KMS-11 (cell line): ENCODE results near the gene NCR3LG1.
"Not testable (repeated sequence)": the region's sequence is repeated elsewhere in the genome, so short reads cannot be mapped to it uniquely, and the experiment has no call there.

Experiments used
- H2AFZ ChIP-seq: fragments of 200-600 bp; sonication (generic); 2 replicates; pipeline ENCODE4 v1.6.1; 2016; ENCODE audit warnings: antibody characterized with exemption, mixed run types, low read depth
- H3K27ac ChIP-seq: fragments of 200-600 bp; sonication (generic); 2 replicates; pipeline ENCODE4 v1.6.1; 2016; ENCODE audit warnings: mild to moderate bottlenecking, mixed run types
- H3K27me3 ChIP-seq: fragments of 200-600 bp; sonication (generic); 2 replicates; pipeline ENCODE4 v1.6.1; 2017; ENCODE audit warnings: mild to moderate bottlenecking, low read depth, mixed run types, moderate library complexity; ENCODE audit not compliant: insufficient read depth
- H3K36me3 ChIP-seq: fragments of 200-600 bp; sonication (generic); 2 replicates; pipeline ENCODE4 v1.6.1; 2017; ENCODE audit warnings: mild to moderate bottlenecking, mixed run types; ENCODE audit not compliant: insufficient read depth
- H3K4me1 ChIP-seq: fragments of 200-600 bp; sonication (generic); 2 replicates; pipeline ENCODE4 v1.6.1; 2016; ENCODE audit warnings: mild to moderate bottlenecking, low read depth, mixed run types; ENCODE audit not compliant: poor library complexity, severe bottlenecking
- H3K4me2 ChIP-seq: fragments of 200-600 bp; sonication (generic); 2 replicates; pipeline ENCODE4 v1.7.0; 2016; ENCODE audit warnings: mild to moderate bottlenecking, mixed run types
- H3K4me3 ChIP-seq: fragments of 200-600 bp; sonication (generic); IDR thresholded peaks from 2 replicates; pipeline ENCODE4 v1.6.1; 2017; ENCODE audit warnings: low read depth, low read length, mixed read lengths; ENCODE audit not compliant: insufficient read depth
- H3K79me2 ChIP-seq: fragments of 200-600 bp; sonication (generic); 2 replicates; pipeline ENCODE4 v1.6.1; 2016; ENCODE audit warnings: low read depth, mixed run types; ENCODE audit not compliant: insufficient read depth
- H3K9ac ChIP-seq: fragments of 200-600 bp; sonication (generic); 2 replicates; pipeline ENCODE4 v1.6.1; 2016; ENCODE audit warnings: mild to moderate bottlenecking, mixed run types
- H4K20me1 ChIP-seq: fragments of 200-600 bp; sonication (generic); 2 replicates; pipeline ENCODE4 v1.6.1; 2016; ENCODE audit warnings: mild to moderate bottlenecking, mixed run types; ENCODE audit not compliant: insufficient read depth
- CTCF ChIP-seq: fragments of 200-600 bp; sonication (generic); conservative IDR thresholded peaks from 2 replicates; pipeline ENCODE4 v1.6.1; 2017; ENCODE audit warnings: low read depth, mild to moderate bottlenecking, antibody characterized with exemption, low read length, moderate library complexity, mixed read lengths

The NCR3LG1 gene

GRCh38 chr11:17421781-17422180 is 70.2 kb downstream of the NCR3LG1 start:
- TF ChIP-seq CTCF: no peak
- Histone ChIP-seq H4K20me1 (no peaks in the 10 kb centered on the region), H3K4me1 (no peaks in the 10 kb centered on the region), H3K36me3 (no peaks in the 10 kb centered on the region), H3K79me2 (no peaks in the 10 kb centered on the region), H3K4me3 (no peak overlapping the region), H3K4me2 (no peak overlapping the region), H2AFZ (no peak overlapping the region), H3K27me3 (no peaks in the 10 kb centered on the region), H3K9ac (no peak overlapping the region), H3K27ac (no peak overlapping the region)

- Histone ChIP-seq H3K27me3 (no peaks in the 10 kb centered on the region), H3K4me2 (no peak overlapping the region), H3K79me2 (no peaks in the 10 kb centered on the region), H4K20me1 (no peaks in the 10 kb centered on the region), H3K9ac (no peak overlapping the region), H3K27ac (no peak overlapping the region), H3K4me3 (no peak overlapping the region), H2AFZ (no peak overlapping the region), H3K36me3 (no peaks in the 10 kb centered on the region), H3K4me1 (no peaks in the 10 kb centered on the region)
- TF ChIP-seq CTCF: no peak
Measured at GRCh38 chr11:17423533-17424310, 72.1 kb downstream of the NCR3LG1 start.

GRCh38 chr11:17426233-17426632 is 74.6 kb downstream of the NCR3LG1 start:
- H3K4me1 ChIP-seq, H3K36me3 ChIP-seq, H3K27me3 ChIP-seq, H2AFZ ChIP-seq, H4K20me1 ChIP-seq, H3K27ac ChIP-seq, H3K9ac ChIP-seq, H3K4me3 ChIP-seq, H3K79me2 ChIP-seq, H3K4me2 ChIP-seq: not testable (repeated sequence)
